GM23338 (cell line): Measurements from ENCODE around the gene OSBPL7. TPM values are rescaled to one million over a fixed set of nuclear protein-coding genes. Genes with fewer than 3 reads are reported as not detected.

Source experiments
- ATAC-seq: fragments of 200-7000 bp; cut with Tn5 transposase; 3 replicates; pipeline ENCODE4 v1.9.1; 2020
- DNase-seq: peaks from one replicate; pipeline ENCODE4 v3.0.0-alpha.2; 2015; ENCODE audit warnings: low spot score
- H2AFZ ChIP-seq: fragments of 200-600 bp; sonication (generic); 2 replicates; pipeline ENCODE4 v1.8.0; 2016; ENCODE audit warnings: antibody characterized with exemption, mild to moderate bottlenecking, moderate library complexity
- H3F3A ChIP-seq: fragments of 200-600 bp; sonication (generic); replicated peaks from 2 replicates; pipeline ENCODE4 v1.8.0; 2017; ENCODE audit warnings: antibody characterized with exemption, mixed run types, low read depth
- H3K27ac ChIP-seq: fragments of 200-600 bp; sonication (generic); 2 replicates; pipeline ENCODE4 v1.6.1; 2016; ENCODE audit warnings: low read depth
- H3K27me3 ChIP-seq: fragments of 200-600 bp; sonication (generic); 2 replicates; pipeline ENCODE4 v1.8.0; 2016; ENCODE audit warnings: mild to moderate bottlenecking, mixed run types, moderate library complexity; ENCODE audit not compliant: insufficient read depth
- H3K36me3 ChIP-seq: fragments of 200-600 bp; sonication (generic); 2 replicates; pipeline ENCODE4 v1.8.0; 2016; ENCODE audit warnings: mild to moderate bottlenecking; ENCODE audit not compliant: insufficient read depth
- H3K4me1 ChIP-seq: fragments of 200-600 bp; sonication (generic); 2 replicates; pipeline ENCODE4 v1.8.0; 2016; ENCODE audit warnings: mild to moderate bottlenecking, moderate library complexity; ENCODE audit not compliant: insufficient read depth
- H3K4me2 ChIP-seq: fragments of 200-600 bp; sonication (generic); 2 replicates; pipeline ENCODE4 v1.7.1; 2017; ENCODE audit warnings: mixed run types
- H3K4me3 ChIP-seq: fragments of 200-600 bp; sonication (generic); 2 replicates; pipeline ENCODE4 v1.6.1; 2016; ENCODE audit warnings: mixed run types
- H3K79me2 ChIP-seq: fragments of 200-600 bp; sonication (generic); replicated peaks from 2 replicates; pipeline ENCODE4 v1.8.0; 2017; ENCODE audit warnings: mild to moderate bottlenecking; ENCODE audit not compliant: insufficient read depth
- H3K9me2 ChIP-seq: fragments of 200-600 bp; sonication (generic); 2 replicates; pipeline ENCODE4 v1.8.0; 2017; ENCODE audit not compliant: insufficient read depth
- H4K20me1 ChIP-seq: fragments of 200-600 bp; sonication (generic); replicated peaks from 2 replicates; pipeline ENCODE4 v1.8.0; 2017; ENCODE audit warnings: mild to moderate bottlenecking; ENCODE audit not compliant: insufficient read depth
- H3K27ac Mint-ChIP-seq: 2 replicates; pipeline ENCODE4 v1.8.0; 2020; ENCODE audit warnings: inconsistent platforms, mild to moderate bottlenecking, moderate library complexity, mixed read lengths
- H3K27me3 Mint-ChIP-seq: 3 replicates; pipeline ENCODE4 v1.8.0; 2022; ENCODE audit warnings: low read depth, mild to moderate bottlenecking, moderate library complexity, mixed read lengths, inconsistent platforms; ENCODE audit not compliant: insufficient read depth, poor library complexity
- H3K36me3 Mint-ChIP-seq: 3 replicates; pipeline ENCODE4 v1.8.0; 2021; ENCODE audit warnings: low read depth, mild to moderate bottlenecking, inconsistent platforms, moderate library complexity, mixed read lengths
- H3K4me1 Mint-ChIP-seq: 3 replicates; pipeline ENCODE4 v1.8.0; 2020; ENCODE audit warnings: mild to moderate bottlenecking, inconsistent platforms, mixed read lengths
- H3K4me3 Mint-ChIP-seq: 3 replicates; pipeline ENCODE4 v1.8.0; 2021; ENCODE audit warnings: moderate library complexity, mild to moderate bottlenecking, inconsistent platforms, mixed read lengths
- H3K9me3 Mint-ChIP-seq: 3 replicates; pipeline ENCODE4 v1.8.0; 2020; ENCODE audit warnings: moderate library complexity, mild to moderate bottlenecking, inconsistent platforms, mixed read lengths
- CREB1 ChIP-seq: fragments of 250-450 bp; sonication (Bioruptor Pico); IDR thresholded peaks from 2 replicates; pipeline ENCODE4 v1.5.0; 2020; ENCODE audit warnings: low read depth, mild to moderate bottlenecking, moderate library complexity
- EZH2 ChIP-seq: fragments of 200-600 bp; sonication (generic); IDR thresholded peaks from one replicate; pipeline ENCODE4 v1.8.0; 2017; ENCODE audit warnings: antibody characterized with exemption, mild to moderate bottlenecking, low read depth; ENCODE audit not compliant: unreplicated experiment
- EZH2phosphoT487 ChIP-seq: fragments of 200-600 bp; sonication (generic); IDR thresholded peaks from one replicate; pipeline ENCODE4 v1.8.1; 2018; ENCODE audit warnings: antibody characterized with exemption; ENCODE audit not compliant: unreplicated experiment
- JUNB ChIP-seq: IDR thresholded peaks from one replicate; pipeline ENCODE4 v1.6.1; 2016; ENCODE audit warnings: antibody characterized with exemption; ENCODE audit not compliant: unreplicated experiment
- NANOG ChIP-seq: IDR thresholded peaks from 2 replicates; pipeline ENCODE4 v1.6.1; 2016; ENCODE audit warnings: antibody characterized with exemption, borderline replicate concordance
- POLR2AphosphoS5 ChIP-seq: IDR thresholded peaks from 2 replicates; pipeline ENCODE4 v1.6.1; 2016; ENCODE audit warnings: antibody characterized with exemption, low read depth
- STAT1 ChIP-seq: IDR thresholded peaks from one replicate; pipeline ENCODE4 v1.6.1; 2016; ENCODE audit warnings: antibody characterized with exemption; ENCODE audit not compliant: unreplicated experiment
- ZNF114 ChIP-seq: fragments of 250-450 bp; sonication (Bioruptor Pico); IDR thresholded peaks from 2 replicates; pipeline ENCODE4 v1.5.0; 2020; ENCODE audit warnings: mild to moderate bottlenecking, moderate library complexity
- ZNF331 ChIP-seq: fragments of 250-450 bp; sonication (Bioruptor Pico); IDR thresholded peaks from 2 replicates; pipeline ENCODE4 v1.5.0; 2020; ENCODE audit warnings: low read depth, mild to moderate bottlenecking, moderate library complexity
- polyA plus RNA-seq: library from polyadenylated mRNA; unstranded; fragments of >200 nt; fragmentation: Nextera tagmentation; extraction: Ambion mirVana; gene quantifications from 2 replicates; pipeline ENCODE4 v1.2.1, GENCODE V29; 2016
- total RNA-seq: library from RNA; depleted of rRNA; stranded (reverse); fragments of >200 nt; shearing (Covaris generic); gene quantifications from 2 replicates; pipeline ENCODE4 v1.2.3, GENCODE V29; 2014
- TF ChIP-seq, protein P1 (sequence below): IDR thresholded peaks from one replicate; pipeline ENCODE4 v1.6.1; 2018; ENCODE audit warnings: antibody characterized with exemption; ENCODE audit not compliant: unreplicated experiment
- TF ChIP-seq, protein P2 (sequence below), 2 experiments: fragments of 200-600 bp in 1 of 2; sonication (generic) in 1 of 2; conservative IDR thresholded peaks; 2 replicates each; pipeline versions ENCODE4 v1.5.1 to v1.6.1; 2016 to 2017; ENCODE audit warnings: antibody characterized with exemption in 2 of 2, low read depth in 2 of 2, mild to moderate bottlenecking in 2 of 2, moderate library complexity in 1 of 2
- TF ChIP-seq, protein P3 (sequence below): IDR thresholded peaks from 2 replicates; pipeline ENCODE4 v1.6.1; 2016; ENCODE audit warnings: antibody characterized with exemption
- TF ChIP-seq, protein P4 (sequence below): fragments of 250-450 bp; sonication (Bioruptor Pico); IDR thresholded peaks from 2 replicates; pipeline ENCODE4 v1.5.0; 2020; ENCODE audit warnings: mild to moderate bottlenecking, moderate library complexity

Gene OSBPL7
- total and polyA plus RNA-seq, 2 experiments from 2014 or later = 3.4 to 8.1 TPM

DNA sequence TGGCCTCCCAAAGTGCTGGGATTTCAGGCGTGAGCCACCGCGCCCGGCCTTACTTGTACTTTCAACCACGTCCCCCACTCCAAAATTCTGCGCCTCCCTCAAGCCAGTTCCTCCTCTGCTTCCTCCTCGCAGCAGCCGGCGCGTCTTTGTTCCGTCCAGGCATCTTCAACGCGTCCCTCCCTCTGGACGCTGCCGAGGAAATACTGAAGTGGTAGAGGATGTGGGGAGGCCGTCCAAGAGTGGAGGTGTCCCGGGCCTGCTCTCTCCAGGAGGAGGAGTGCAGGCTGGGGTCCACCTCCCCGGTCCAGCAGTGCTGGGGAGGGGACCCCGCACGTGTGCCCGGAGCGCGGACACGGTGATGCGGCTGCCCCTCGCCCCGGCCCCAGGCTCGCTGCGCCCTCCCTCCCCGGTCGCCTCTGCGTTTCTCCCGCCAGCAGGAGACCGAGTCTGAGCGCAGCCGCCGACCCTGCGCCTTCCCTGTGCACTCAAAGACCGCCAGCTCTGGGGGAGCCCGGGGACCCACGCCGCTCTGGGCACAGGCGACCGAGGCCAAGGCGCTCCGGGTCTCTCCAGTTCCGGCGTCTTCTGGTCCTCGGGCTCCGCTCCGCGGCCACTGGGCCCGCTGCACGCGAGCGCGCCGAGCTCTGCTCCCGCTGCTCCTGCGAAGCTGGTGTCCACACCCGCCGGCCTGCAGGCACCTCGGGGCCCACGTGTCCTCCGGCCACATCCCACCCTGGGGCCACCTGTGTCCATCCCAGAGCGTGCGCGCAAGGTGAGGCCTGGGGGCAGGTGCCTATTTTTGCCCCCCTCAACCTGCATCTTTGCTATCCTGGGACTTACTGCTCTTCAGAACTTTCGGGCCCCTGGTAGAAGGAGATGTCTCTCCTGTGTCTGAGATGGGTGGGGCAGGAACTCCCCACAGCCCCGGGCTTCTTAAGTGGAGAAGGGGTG lies 31.7 kb downstream of the OSBPL7 start:
- H3K36me3 ChIP-seq = no peaks in the 10 kb centered on the region
- Mint-ChIP-seq H3K27ac (no peak overlapping the region), H3K36me3 (no peaks in the 10 kb centered on the region; the same call in 2 of the 3 replicates), H3K9me3 (no peaks in the 10 kb centered on the region), H3K4me1 (peaks cover 4% of the 10 kb centered on the region; the same call in 2 of the 3 replicates), H3K27me3 (peaks cover 30% of the 10 kb centered on the region), H3K4me3 (peak overlapping the region; percentile 86)
- peak overlapping the region; percentile 100 for H2AFZ ChIP-seq
- H3K27ac ChIP-seq = no peak overlapping the region
- peak overlapping the region; percentile 92 for H3K4me2 ChIP-seq
- peak overlapping the region; percentile 81 for H3K4me3 ChIP-seq
- no peaks in the 10 kb centered on the region for H3K9me2 ChIP-seq
- no peak for TF ChIP-seq NANOG
- no peak for TF ChIP-seq EZH2phosphoT487
- TF ChIP-seq, protein P1, sequence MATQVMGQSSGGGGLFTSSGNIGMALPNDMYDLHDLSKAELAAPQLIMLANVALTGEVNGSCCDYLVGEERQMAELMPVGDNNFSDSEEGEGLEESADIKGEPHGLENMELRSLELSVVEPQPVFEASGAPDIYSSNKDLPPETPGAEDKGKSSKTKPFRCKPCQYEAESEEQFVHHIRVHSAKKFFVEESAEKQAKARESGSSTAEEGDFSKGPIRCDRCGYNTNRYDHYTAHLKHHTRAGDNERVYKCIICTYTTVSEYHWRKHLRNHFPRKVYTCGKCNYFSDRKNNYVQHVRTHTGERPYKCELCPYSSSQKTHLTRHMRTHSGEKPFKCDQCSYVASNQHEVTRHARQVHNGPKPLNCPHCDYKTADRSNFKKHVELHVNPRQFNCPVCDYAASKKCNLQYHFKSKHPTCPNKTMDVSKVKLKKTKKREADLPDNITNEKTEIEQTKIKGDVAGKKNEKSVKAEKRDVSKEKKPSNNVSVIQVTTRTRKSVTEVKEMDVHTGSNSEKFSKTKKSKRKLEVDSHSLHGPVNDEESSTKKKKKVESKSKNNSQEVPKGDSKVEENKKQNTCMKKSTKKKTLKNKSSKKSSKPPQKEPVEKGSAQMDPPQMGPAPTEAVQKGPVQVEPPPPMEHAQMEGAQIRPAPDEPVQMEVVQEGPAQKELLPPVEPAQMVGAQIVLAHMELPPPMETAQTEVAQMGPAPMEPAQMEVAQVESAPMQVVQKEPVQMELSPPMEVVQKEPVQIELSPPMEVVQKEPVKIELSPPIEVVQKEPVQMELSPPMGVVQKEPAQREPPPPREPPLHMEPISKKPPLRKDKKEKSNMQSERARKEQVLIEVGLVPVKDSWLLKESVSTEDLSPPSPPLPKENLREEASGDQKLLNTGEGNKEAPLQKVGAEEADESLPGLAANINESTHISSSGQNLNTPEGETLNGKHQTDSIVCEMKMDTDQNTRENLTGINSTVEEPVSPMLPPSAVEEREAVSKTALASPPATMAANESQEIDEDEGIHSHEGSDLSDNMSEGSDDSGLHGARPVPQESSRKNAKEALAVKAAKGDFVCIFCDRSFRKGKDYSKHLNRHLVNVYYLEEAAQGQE = no peak
- no peak for TF ChIP-seq ZNF114 (CRISPR knock-in tag)
- TF ChIP-seq, protein P2, sequence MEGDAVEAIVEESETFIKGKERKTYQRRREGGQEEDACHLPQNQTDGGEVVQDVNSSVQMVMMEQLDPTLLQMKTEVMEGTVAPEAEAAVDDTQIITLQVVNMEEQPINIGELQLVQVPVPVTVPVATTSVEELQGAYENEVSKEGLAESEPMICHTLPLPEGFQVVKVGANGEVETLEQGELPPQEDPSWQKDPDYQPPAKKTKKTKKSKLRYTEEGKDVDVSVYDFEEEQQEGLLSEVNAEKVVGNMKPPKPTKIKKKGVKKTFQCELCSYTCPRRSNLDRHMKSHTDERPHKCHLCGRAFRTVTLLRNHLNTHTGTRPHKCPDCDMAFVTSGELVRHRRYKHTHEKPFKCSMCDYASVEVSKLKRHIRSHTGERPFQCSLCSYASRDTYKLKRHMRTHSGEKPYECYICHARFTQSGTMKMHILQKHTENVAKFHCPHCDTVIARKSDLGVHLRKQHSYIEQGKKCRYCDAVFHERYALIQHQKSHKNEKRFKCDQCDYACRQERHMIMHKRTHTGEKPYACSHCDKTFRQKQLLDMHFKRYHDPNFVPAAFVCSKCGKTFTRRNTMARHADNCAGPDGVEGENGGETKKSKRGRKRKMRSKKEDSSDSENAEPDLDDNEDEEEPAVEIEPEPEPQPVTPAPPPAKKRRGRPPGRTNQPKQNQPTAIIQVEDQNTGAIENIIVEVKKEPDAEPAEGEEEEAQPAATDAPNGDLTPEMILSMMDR (conservative IDR thresholded peaks at IDR 0.05; ENCODE audit: low read depth in 2 of 2) = peak; percentile 25 to 61
- TF ChIP-seq, protein P3, sequence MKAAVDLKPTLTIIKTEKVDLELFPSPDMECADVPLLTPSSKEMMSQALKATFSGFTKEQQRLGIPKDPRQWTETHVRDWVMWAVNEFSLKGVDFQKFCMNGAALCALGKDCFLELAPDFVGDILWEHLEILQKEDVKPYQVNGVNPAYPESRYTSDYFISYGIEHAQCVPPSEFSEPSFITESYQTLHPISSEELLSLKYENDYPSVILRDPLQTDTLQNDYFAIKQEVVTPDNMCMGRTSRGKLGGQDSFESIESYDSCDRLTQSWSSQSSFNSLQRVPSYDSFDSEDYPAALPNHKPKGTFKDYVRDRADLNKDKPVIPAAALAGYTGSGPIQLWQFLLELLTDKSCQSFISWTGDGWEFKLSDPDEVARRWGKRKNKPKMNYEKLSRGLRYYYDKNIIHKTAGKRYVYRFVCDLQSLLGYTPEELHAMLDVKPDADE = no peak
- TF ChIP-seq CREB1 = no peak
- TF ChIP-seq, protein P4, sequence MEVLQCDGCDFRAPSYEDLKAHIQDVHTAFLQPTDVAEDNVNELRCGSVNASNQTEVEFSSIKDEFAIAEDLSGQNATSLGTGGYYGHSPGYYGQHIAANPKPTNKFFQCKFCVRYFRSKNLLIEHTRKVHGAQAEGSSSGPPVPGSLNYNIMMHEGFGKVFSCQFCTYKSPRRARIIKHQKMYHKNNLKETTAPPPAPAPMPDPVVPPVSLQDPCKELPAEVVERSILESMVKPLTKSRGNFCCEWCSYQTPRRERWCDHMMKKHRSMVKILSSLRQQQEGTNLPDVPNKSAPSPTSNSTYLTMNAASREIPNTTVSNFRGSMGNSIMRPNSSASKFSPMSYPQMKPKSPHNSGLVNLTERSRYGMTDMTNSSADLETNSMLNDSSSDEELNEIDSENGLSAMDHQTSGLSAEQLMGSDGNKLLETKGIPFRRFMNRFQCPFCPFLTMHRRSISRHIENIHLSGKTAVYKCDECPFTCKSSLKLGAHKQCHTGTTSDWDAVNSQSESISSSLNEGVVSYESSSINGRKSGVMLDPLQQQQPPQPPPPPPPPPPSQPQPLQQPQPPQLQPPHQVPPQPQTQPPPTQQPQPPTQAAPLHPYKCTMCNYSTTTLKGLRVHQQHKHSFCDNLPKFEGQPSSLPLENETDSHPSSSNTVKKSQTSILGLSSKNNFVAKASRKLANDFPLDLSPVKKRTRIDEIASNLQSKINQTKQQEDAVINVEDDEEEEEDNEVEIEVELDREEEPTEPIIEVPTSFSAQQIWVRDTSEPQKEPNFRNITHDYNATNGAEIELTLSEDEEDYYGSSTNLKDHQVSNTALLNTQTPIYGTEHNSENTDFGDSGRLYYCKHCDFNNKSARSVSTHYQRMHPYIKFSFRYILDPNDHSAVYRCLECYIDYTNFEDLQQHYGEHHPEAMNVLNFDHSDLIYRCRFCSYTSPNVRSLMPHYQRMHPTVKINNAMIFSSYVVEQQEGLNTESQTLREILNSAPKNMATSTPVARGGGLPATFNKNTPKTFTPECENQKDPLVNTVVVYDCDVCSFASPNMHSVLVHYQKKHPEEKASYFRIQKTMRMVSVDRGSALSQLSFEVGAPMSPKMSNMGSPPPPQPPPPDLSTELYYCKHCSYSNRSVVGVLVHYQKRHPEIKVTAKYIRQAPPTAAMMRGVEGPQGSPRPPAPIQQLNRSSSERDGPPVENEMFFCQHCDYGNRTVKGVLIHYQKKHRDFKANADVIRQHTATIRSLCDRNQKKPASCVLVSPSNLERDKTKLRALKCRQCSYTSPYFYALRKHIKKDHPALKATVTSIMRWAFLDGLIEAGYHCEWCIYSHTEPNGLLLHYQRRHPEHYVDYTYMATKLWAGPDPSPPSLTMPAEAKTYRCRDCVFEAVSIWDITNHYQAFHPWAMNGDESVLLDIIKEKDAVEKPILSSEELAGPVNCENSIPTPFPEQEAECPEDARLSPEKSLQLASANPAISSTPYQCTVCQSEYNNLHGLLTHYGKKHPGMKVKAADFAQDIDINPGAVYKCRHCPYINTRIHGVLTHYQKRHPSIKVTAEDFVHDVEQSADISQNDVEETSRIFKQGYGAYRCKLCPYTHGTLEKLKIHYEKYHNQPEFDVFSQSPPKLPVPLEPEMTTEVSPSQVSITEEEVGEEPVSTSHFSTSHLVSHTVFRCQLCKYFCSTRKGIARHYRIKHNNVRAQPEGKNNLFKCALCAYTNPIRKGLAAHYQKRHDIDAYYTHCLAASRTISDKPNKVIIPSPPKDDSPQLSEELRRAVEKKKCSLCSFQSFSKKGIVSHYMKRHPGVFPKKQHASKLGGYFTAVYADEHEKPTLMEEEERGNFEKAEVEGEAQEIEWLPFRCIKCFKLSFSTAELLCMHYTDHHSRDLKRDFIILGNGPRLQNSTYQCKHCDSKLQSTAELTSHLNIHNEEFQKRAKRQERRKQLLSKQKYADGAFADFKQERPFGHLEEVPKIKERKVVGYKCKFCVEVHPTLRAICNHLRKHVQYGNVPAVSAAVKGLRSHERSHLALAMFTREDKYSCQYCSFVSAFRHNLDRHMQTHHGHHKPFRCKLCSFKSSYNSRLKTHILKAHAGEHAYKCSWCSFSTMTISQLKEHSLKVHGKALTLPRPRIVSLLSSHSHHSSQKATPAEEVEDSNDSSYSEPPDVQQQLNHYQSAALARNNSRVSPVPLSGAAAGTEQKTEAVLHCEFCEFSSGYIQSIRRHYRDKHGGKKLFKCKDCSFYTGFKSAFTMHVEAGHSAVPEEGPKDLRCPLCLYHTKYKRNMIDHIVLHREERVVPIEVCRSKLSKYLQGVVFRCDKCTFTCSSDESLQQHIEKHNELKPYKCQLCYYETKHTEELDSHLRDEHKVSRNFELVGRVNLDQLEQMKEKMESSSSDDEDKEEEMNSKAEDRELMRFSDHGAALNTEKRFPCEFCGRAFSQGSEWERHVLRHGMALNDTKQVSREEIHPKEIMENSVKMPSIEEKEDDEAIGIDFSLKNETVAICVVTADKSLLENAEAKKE (CRISPR knock-in tag) = no peak
- peak; percentile 41 for TF ChIP-seq EZH2
- no peak for TF ChIP-seq ZNF331 (CRISPR knock-in tag)
- no peak for TF ChIP-seq POLR2AphosphoS5
- no peak for TF ChIP-seq STAT1
- TF ChIP-seq JUNB = no peak
- 0 out of 2 replicates have a peak, but pooled peaks cover 4% of the 10 kb centered on the region for H3K4me1 ChIP-seq
- no peaks in the 10 kb centered on the region for H3K79me2 ChIP-seq
- peak; percentile 95 for ATAC-seq
- DNase-seq = peak; percentile 80
- H4K20me1 ChIP-seq = no peaks in the 10 kb centered on the region
- 0 out of 2 replicates have a peak, but pooled peaks cover 4% of the 10 kb centered on the region for H3F3A ChIP-seq
- peaks cover 67% of the 10 kb centered on the region for H3K27me3 ChIP-seq
